HEK293 (cell line): ENCODE data around the gene ACAP1.
A peak's percentile ranks its signal among the peaks of the same experiment; 100 is the strongest.

Experiments used
- CTCF ChIA-PET: fragments of 350-600 bp; formaldehyde crosslinking; extraction: SDS; loops from one replicate; lab custom pipeline; 2021; ENCODE audit warnings: antibody characterized with exemption; lab: Yijun Ruan, JAX
- POLR2A ChIA-PET: fragments of 300-600 bp; formaldehyde crosslinking; extraction: SDS; loops from one replicate; lab custom pipeline; 2020; ENCODE audit warnings: antibody characterized with exemption, inconsistent platforms; lab: Yijun Ruan, JAX
- H3K27ac ChIP-seq: fragments of 200-500 bp; sonication (Bioruptor generic); 2 replicates; pipeline ENCODE4 v1.5.1; 2014; ENCODE audit warnings: low read depth, low read length, control low read depth, inconsistent platforms; ENCODE audit errors: extremely low read depth
- H3K36me3 ChIP-seq, 2 experiments: fragments of 200-500 bp in 1 of 2; sonication (Bioruptor generic) in 1 of 2; 1 replicate in 1 of 2; 2 replicates in 1 of 2; pipeline ENCODE4 v1.5.1; 2014 to 2017; ENCODE audit warnings: inconsistent platforms in 2 of 2, low read length in 2 of 2; ENCODE audit not compliant: control insufficient read depth in 2 of 2, insufficient read depth in 1 of 2
- H3K4me1 ChIP-seq: fragments of 200-500 bp; sonication (Bioruptor generic); 2 replicates; pipeline ENCODE4 v1.5.1; 2014; ENCODE audit warnings: mild to moderate bottlenecking, low read length, inconsistent platforms; ENCODE audit not compliant: control insufficient read depth, insufficient read depth
- H3K4me3 ChIP-seq: 2 replicates; pipeline ENCODE4 v1.5.1; 2011; ENCODE audit warnings: low read depth, mild to moderate bottlenecking, control low read depth, low read length, moderate library complexity
- H3K9me3 ChIP-seq: fragments of 200-500 bp; sonication (Bioruptor generic); 2 replicates; pipeline ENCODE4 v1.5.1; 2014; ENCODE audit warnings: low read depth, low read length, inconsistent platforms; ENCODE audit not compliant: control insufficient read depth, insufficient read depth
- CTCF ChIP-seq: fragments of 450-650 bp; formaldehyde crosslinking; IDR thresholded peaks from 2 replicates; pipeline ENCODE4 v1.5.1; 2016; ENCODE audit warnings: missing biosample characterization, missing genetic modification characterization
- IKZF3 ChIP-seq: fragments of 450-650 bp; IDR thresholded peaks from 2 replicates; pipeline ENCODE4 v1.5.0; 2018; ENCODE audit warnings: missing biosample characterization, mild to moderate bottlenecking, missing genetic modification characterization, moderate library complexity
- KLF1 ChIP-seq: fragments of 450-650 bp; formaldehyde crosslinking; IDR thresholded peaks from 2 replicates; pipeline ENCODE4 v1.5.1; 2016; ENCODE audit warnings: missing biosample characterization, missing genetic modification characterization
- PATZ1 ChIP-seq: fragments of 450-650 bp; formaldehyde crosslinking; IDR thresholded peaks from 2 replicates; pipeline ENCODE4 v1.5.1; 2016; ENCODE audit warnings: missing biosample characterization, missing genetic modification characterization
- PRDM10 ChIP-seq: fragments of 450-650 bp; formaldehyde crosslinking; IDR thresholded peaks from 2 replicates; pipeline ENCODE4 v1.5.1; 2016; ENCODE audit warnings: missing biosample characterization, missing genetic modification characterization
- TCF7L2 ChIP-seq: IDR thresholded peaks from 2 replicates; pipeline ENCODE4 v1.6.1; 2011; ENCODE audit warnings: low read depth, mild to moderate bottlenecking, inconsistent platforms, low read length, moderate library complexity, borderline replicate concordance
- ZFP37 ChIP-seq: fragments of 450-650 bp; formaldehyde crosslinking; IDR thresholded peaks from 2 replicates; pipeline ENCODE4 v1.5.1; 2016; ENCODE audit warnings: missing biosample characterization, missing genetic modification characterization
- ZFP69B ChIP-seq: fragments of 450-650 bp; formaldehyde crosslinking; IDR thresholded peaks from 2 replicates; pipeline ENCODE4 v1.5.1; 2016; ENCODE audit warnings: missing biosample characterization, missing genetic modification characterization
- ZNF121 ChIP-seq: fragments of 450-650 bp; formaldehyde crosslinking; IDR thresholded peaks from 2 replicates; pipeline ENCODE4 v1.5.1; 2016; ENCODE audit warnings: missing biosample characterization, missing genetic modification characterization
- ZNF335 ChIP-seq: fragments of 450-650 bp; formaldehyde crosslinking; conservative IDR thresholded peaks from 2 replicates; pipeline ENCODE4 v1.5.1; 2016; ENCODE audit warnings: missing biosample characterization, missing genetic modification characterization
- ZNF449 ChIP-seq: fragments of 450-650 bp; formaldehyde crosslinking; IDR thresholded peaks from 2 replicates; pipeline ENCODE4 v1.5.1; 2017; ENCODE audit warnings: missing biosample characterization, mild to moderate bottlenecking, missing genetic modification characterization, moderate library complexity
- ZNF514 ChIP-seq: fragments of 450-650 bp; formaldehyde crosslinking; IDR thresholded peaks from 2 replicates; pipeline ENCODE4 v1.5.1; 2016; ENCODE audit warnings: missing biosample characterization, missing genetic modification characterization
- ZNF600 ChIP-seq: fragments of 450-650 bp; formaldehyde crosslinking; IDR thresholded peaks from 2 replicates; pipeline ENCODE4 v1.5.1; 2016; ENCODE audit warnings: missing biosample characterization, missing genetic modification characterization
- ZNF677 ChIP-seq: fragments of 450-650 bp; IDR thresholded peaks from 2 replicates; pipeline ENCODE4 v1.5.0; 2018; ENCODE audit warnings: missing biosample characterization, mild to moderate bottlenecking, missing genetic modification characterization, moderate library complexity
- ZNF692 ChIP-seq: fragments of 450-650 bp; formaldehyde crosslinking; IDR thresholded peaks from 2 replicates; pipeline ENCODE4 v1.5.1; 2016; ENCODE audit warnings: missing biosample characterization, missing genetic modification characterization
- ZSCAN5A ChIP-seq: fragments of 450-650 bp; formaldehyde crosslinking; IDR thresholded peaks from 2 replicates; pipeline ENCODE4 v1.5.1; 2016; ENCODE audit warnings: missing biosample characterization, missing genetic modification characterization

The ACAP1 gene

GRCh38 chr17:7312432-7313087, 23.8 kb upstream of the ACAP1 start:
- ChIA-PET CTCF (interaction anchor here (0.9 to 4.1 kb wide), 6 partner anchors 9 to 248 kb away, joined by 3 to 22 read pairs (median 4); partner anchors contain the start of genes ACADVL, DLG4 and NEURL4), POLR2A (interaction anchor here (1.0 to 4.1 kb wide), 9 partner anchors 9 to 261 kb away, joined by 3 to 42 read pairs (median 4); partner anchors contain the start of genes DVL2, GABARAP, NEURL4 and PLSCR3)
- H3K4me3 ChIP-seq, result no peak overlapping the region
- H3K36me3 ChIP-seq, result peaks cover 35 to 67% of the 10 kb centered on the region in 2 experiments
- TF ChIP-seq ZNF600 (tag by site-specific recombination) (0 out of 2 replicates have a peak, but pooled peaks have one; percentile 10), IKZF3 (tag by site-specific recombination) (no peak), ZNF449 (tag by site-specific recombination) (peak; percentile 76)
- peak overlapping the region; percentile 54; the same call in 1 of the 2 replicates for H3K27ac ChIP-seq
- peaks cover 19% of the 10 kb centered on the region for H3K4me1 ChIP-seq
- no peaks in the 10 kb centered on the region for H3K9me3 ChIP-seq

- POLR2A ChIA-PET, result interaction anchor here (1.0 to 4.1 kb wide), 12 partner anchors 9 to 260 kb away, joined by 3 to 42 read pairs (median 4); partner anchors contain the start of genes ACADVL, DLG4, DVL2 and GABARAP
- H3K36me3 ChIP-seq, result peaks cover 42 to 75% of the 10 kb centered on the region in 2 experiments
- CTCF ChIA-PET, result interaction anchor here (0.6 to 4.1 kb wide), 12 partner anchors 9 to 1102 kb away, joined by 3 to 22 read pairs (median 4); partner anchors contain the start of genes ACADVL, DLG4 and NEURL4
- no peaks in the 10 kb centered on the region for H3K9me3 ChIP-seq
- no peak overlapping the region for H3K4me3 ChIP-seq
- peaks cover 19% of the 10 kb centered on the region for H3K4me1 ChIP-seq
- H3K27ac ChIP-seq, result peak overlapping the region; percentile 54
- TF ChIP-seq ZFP69B (tag by site-specific recombination), result peak; percentile 91
- no peak for TF ChIP-seq ZNF121 (tag by site-specific recombination)
- TF ChIP-seq KLF1 (tag by site-specific recombination), result no peak
- no peak for TF ChIP-seq ZNF514 (tag by site-specific recombination)
- no peak for TF ChIP-seq TCF7L2
- no peak for TF ChIP-seq ZNF677 (tag by site-specific recombination)
- TF ChIP-seq IKZF3 (tag by site-specific recombination), result 0 out of 2 replicates have a peak, but pooled peaks have one; percentile 36
- peak; percentile 62 for TF ChIP-seq PRDM10
- no peak for TF ChIP-seq ZSCAN5A (tag by site-specific recombination)
- TF ChIP-seq ZNF335 (tag by site-specific recombination), result no peak
- TF ChIP-seq ZNF692, result peak; percentile 90
- peak; percentile 19; the same call in 1 of the 2 replicates for TF ChIP-seq PATZ1 (tag by site-specific recombination)
- TF ChIP-seq ZNF449 (tag by site-specific recombination), result no peak
- 0 out of 2 replicates have a peak, but pooled peaks have one; percentile 46 for TF ChIP-seq CTCF (tag by site-specific recombination)
- no peak for TF ChIP-seq ZFP37 (tag by site-specific recombination)
Observed at GRCh38 chr17:7313088-7313889, 23.0 kb upstream of the ACAP1 start.
